Liver (tissue), 3 donors: Measurements from ENCODE around the gene HOXC10.

Experiments used
- CTCF ChIP-seq: fragments of 150-350 bp; IDR thresholded peaks from 2 replicates; pipeline ENCODE4 v1.5.1; 2017; ENCODE audit warnings: improper control_type of control experiment, low read depth, low read length; ENCODE audit not compliant: missing input control
- EGR1 ChIP-seq, 2 donors: IDR thresholded peaks; 2 replicates each; pipeline ENCODE4 v1.6.1; 2016 to 2018; ENCODE audit warnings: antibody characterized with exemption in 2 of 2, low read depth in 2 of 2
- GABPA ChIP-seq, 2 donors: IDR thresholded peaks in 1 of 2; conservative IDR thresholded peaks in 1 of 2; 2 replicates each; pipeline ENCODE4 v1.6.1; 2016; ENCODE audit warnings: antibody characterized with exemption in 2 of 2, mild to moderate bottlenecking in 1 of 2, moderate library complexity in 1 of 2
- HNF4A ChIP-seq, 2 donors: conservative IDR thresholded peaks; 2 replicates each; pipeline ENCODE4 v1.6.1; 2016; ENCODE audit warnings: antibody characterized with exemption in 2 of 2, mild to moderate bottlenecking in 2 of 2
- JUND ChIP-seq, 2 donors: IDR thresholded peaks; 2 replicates each; pipeline ENCODE4 v1.6.1; 2016; ENCODE audit warnings: antibody characterized with exemption in 2 of 2
- MAX ChIP-seq: IDR thresholded peaks from 2 replicates; pipeline ENCODE4 v1.6.1; 2016; ENCODE audit warnings: antibody characterized with exemption
- RAD21 ChIP-seq, 2 donors: IDR thresholded peaks; 2 replicates each; pipeline ENCODE4 v1.6.1; 2016; ENCODE audit warnings: antibody characterized with exemption in 2 of 2, mild to moderate bottlenecking in 2 of 2
- SP1 ChIP-seq: IDR thresholded peaks from 2 replicates; pipeline ENCODE4 v1.6.1; 2018; ENCODE audit warnings: antibody characterized with exemption, mild to moderate bottlenecking
- TAF1 ChIP-seq: conservative IDR thresholded peaks from 2 replicates; pipeline ENCODE4 v1.6.1; 2016; ENCODE audit warnings: antibody characterized with exemption, mild to moderate bottlenecking
- YY1 ChIP-seq: IDR thresholded peaks from 2 replicates; pipeline ENCODE4 v1.6.1; 2016; ENCODE audit warnings: antibody characterized with exemption, mild to moderate bottlenecking
- TF ChIP-seq, protein P1 (sequence below): IDR thresholded peaks from 2 replicates; pipeline ENCODE4 v1.6.1; 2016; ENCODE audit warnings: antibody characterized with exemption, mild to moderate bottlenecking
- TF ChIP-seq, protein P2 (sequence below): IDR thresholded peaks from 2 replicates; pipeline ENCODE4 v1.6.1; 2016; ENCODE audit warnings: antibody characterized with exemption
- donor health status: healthy.
- donor health status: healthy.

DNA sequence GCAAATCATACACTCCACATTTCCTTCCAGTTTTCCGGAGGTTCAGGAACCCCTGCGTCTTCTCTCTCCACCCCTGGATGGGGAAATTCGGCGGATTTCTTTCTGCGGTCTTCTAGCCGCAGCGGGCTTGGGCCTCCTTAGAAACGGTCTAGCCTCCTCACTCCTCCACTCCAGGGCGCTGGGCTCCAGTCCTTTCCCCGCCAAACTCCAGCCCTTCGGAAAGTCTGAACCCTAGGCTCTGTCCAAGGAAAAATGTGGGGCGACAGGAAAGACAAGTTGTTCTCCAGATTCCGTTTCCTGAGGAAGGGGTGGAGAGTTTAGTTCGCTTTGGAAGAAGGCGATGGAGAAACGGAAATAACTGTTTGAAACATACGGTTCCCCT, 1.4 kb upstream of the HOXC10 start:
- TF ChIP-seq, protein P1, sequence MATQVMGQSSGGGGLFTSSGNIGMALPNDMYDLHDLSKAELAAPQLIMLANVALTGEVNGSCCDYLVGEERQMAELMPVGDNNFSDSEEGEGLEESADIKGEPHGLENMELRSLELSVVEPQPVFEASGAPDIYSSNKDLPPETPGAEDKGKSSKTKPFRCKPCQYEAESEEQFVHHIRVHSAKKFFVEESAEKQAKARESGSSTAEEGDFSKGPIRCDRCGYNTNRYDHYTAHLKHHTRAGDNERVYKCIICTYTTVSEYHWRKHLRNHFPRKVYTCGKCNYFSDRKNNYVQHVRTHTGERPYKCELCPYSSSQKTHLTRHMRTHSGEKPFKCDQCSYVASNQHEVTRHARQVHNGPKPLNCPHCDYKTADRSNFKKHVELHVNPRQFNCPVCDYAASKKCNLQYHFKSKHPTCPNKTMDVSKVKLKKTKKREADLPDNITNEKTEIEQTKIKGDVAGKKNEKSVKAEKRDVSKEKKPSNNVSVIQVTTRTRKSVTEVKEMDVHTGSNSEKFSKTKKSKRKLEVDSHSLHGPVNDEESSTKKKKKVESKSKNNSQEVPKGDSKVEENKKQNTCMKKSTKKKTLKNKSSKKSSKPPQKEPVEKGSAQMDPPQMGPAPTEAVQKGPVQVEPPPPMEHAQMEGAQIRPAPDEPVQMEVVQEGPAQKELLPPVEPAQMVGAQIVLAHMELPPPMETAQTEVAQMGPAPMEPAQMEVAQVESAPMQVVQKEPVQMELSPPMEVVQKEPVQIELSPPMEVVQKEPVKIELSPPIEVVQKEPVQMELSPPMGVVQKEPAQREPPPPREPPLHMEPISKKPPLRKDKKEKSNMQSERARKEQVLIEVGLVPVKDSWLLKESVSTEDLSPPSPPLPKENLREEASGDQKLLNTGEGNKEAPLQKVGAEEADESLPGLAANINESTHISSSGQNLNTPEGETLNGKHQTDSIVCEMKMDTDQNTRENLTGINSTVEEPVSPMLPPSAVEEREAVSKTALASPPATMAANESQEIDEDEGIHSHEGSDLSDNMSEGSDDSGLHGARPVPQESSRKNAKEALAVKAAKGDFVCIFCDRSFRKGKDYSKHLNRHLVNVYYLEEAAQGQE = no peak
- TF ChIP-seq MAX = no peak
- TF ChIP-seq RAD21 (IDR thresholded peaks at IDR 0.05) = no peak
- no peak for TF ChIP-seq CTCF
- no peak for TF ChIP-seq TAF1
- TF ChIP-seq, protein P2, sequence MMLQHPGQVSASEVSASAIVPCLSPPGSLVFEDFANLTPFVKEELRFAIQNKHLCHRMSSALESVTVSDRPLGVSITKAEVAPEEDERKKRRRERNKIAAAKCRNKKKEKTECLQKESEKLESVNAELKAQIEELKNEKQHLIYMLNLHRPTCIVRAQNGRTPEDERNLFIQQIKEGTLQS = no peak
- TF ChIP-seq HNF4A (conservative IDR thresholded peaks at IDR 0.05) = no peak
- TF ChIP-seq GABPA (IDR thresholded peaks at IDR 0.05 in 1 of 2, conservative IDR thresholded peaks at IDR 0.05 in 1 of 2) = no peak
- TF ChIP-seq SP1 = no peak
- TF ChIP-seq EGR1 (IDR thresholded peaks at IDR 0.05; ENCODE audit: low read depth in 2 of 2) = no peak
- no peak for TF ChIP-seq YY1
- TF ChIP-seq JUND (IDR thresholded peaks at IDR 0.05) = no peak
